ENCODE results near the gene ALDOA.
"Not testable (repeated sequence)": the region's sequence is repeated elsewhere in the genome, so short reads cannot be mapped to it uniquely, and the experiment has no call there.

Gene ALDOA

GRCh38 chr16:30092373-30093010, 26.9 kb downstream of the ALDOA start:
- DNase-seq: peak; percentile 89

- peak; percentile 34 for DNase-seq
These were observed 29.1 kb downstream of the ALDOA start for GRCh38 chr16:30094541-30095165.

- DNase-seq: no peak
These were observed 29.9 kb downstream of the ALDOA start for GRCh38 chr16:30095166-30096078.

- DNase-seq: peak; percentile 84
These were observed 30.7 kb downstream of the ALDOA start, which contains the start of gene YPEL3 for GRCh38 chr16:30096105-30096861. Gene YPEL3, minus strand, starts transcription at chr16:30096213. Its CDS starts 731 bp downstream, at chr16:30095482.

- peak; percentile 41 for DNase-seq
These were observed 31.5 kb downstream of the ALDOA start for GRCh38 chr16:30096862-30097563.

- no peak for DNase-seq
These were observed 38.5 kb downstream of the ALDOA start for GRCh38 chr16:30104090-30104489.

- no peak for DNase-seq
These were observed 38.9 kb downstream of the ALDOA start for GRCh38 chr16:30104492-30104891.

GRCh38 chr16:30108059-30108850, 42.7 kb downstream of the ALDOA start:
- peak; percentile 53 for DNase-seq

GRCh38 chr16:30110661-30111060, 45.1 kb downstream of the ALDOA start:
- no peak for DNase-seq

- peak; percentile 58 for DNase-seq
These were observed 46.9 kb downstream of the ALDOA start for GRCh38 chr16:30112197-30113030.

- DNase-seq: peak; percentile 46
These were observed 47.6 kb downstream of the ALDOA start, which contains the start of gene GDPD3 for GRCh38 chr16:30113031-30113710. Gene GDPD3, minus strand, starts transcription at chr16:30113537. Its CDS starts 59 bp downstream, at chr16:30113478.

GRCh38 chr16:30113711-30114333, 48.3 kb downstream of the ALDOA start:
- no peak for DNase-seq

GRCh38 chr16:30114411-30114810, 48.9 kb downstream of the ALDOA start:
- no peak for DNase-seq

- DNase-seq: not testable (repeated sequence)
These were observed 49.3 kb downstream of the ALDOA start for GRCh38 chr16:30114833-30115232.

GRCh38 chr16:30115238-30115637, 49.7 kb downstream of the ALDOA start:
- DNase-seq: no peak

GRCh38 chr16:30116291-30117207, 51.0 kb downstream of the ALDOA start:
- no peak for DNase-seq

GRCh38 chr16:30117768-30118167, 52.2 kb downstream of the ALDOA start:
- no peak for DNase-seq

- no peak for DNase-seq
These were observed 53.9 kb downstream of the ALDOA start for GRCh38 chr16:30119428-30119827.
